ENCODE results near the gene AGBL1.
"Not testable (repeated sequence)": the region's sequence is repeated elsewhere in the genome, so short reads cannot be mapped to it uniquely, and the experiment has no call there.

DNA sequence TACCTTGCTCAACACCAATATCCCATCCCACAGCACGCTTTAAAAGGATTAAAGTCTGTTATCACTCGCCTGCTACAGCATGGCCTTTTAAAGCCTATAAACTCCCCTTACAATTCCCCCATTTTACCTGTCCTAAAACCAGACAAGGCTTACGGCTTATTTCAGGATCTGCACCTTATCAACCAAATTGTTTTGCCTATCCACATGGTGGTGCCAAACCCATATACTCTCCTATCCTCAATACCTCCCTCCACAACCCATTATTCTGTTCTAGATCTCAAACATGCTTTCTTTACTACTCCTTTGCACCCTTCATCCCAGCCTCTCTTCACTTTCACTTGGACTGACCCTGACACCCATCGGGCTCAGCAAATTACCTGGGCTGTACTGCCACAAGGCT, 962.9 kb downstream of the AGBL1 start:
- TF ChIP-seq CTCF, EZH2 (IDR thresholded peaks at IDR 0.05): not testable (repeated sequence)

Measured in neural progenitor cell (in vitro differentiated cells).